Caco-2 (cell line): ENCODE results near the gene SCML1. TPM values are rescaled to one million over a fixed set of nuclear protein-coding genes. Genes with fewer than 3 reads are reported as not detected.

Experiments
- BruUV-seq: library from RNA; stranded (reverse); fragments of 400-500 nt; replicated peaks from 2 replicates; lab custom pipeline; 2021; lab: Mats Ljungman, UMichigan
- CTCF ChIA-PET: fragments of 300-600 bp; sonication (Branson Sonifier 250); formaldehyde crosslinking; loops from one replicate; lab custom pipeline; 2022; ENCODE audit warnings: antibody characterized with exemption; lab: Charles Lee
- POLR2A ChIA-PET: fragments of 300-600 bp; sonication (Branson Sonifier 250); formaldehyde crosslinking; loops from one replicate; lab custom pipeline; 2022; ENCODE audit warnings: antibody characterized with exemption; lab: Charles Lee
- DNase-seq, 2 experiments: peaks; one replicate each; pipeline versions ENCODE4 v3.0.0 to v3.0.0-alpha.2; 2020 to 2022
- H3K27me3 ChIP-seq: replicated peaks from 2 replicates; pipeline ENCODE4 v1.6.0; 2011; ENCODE audit warnings: low read length; ENCODE audit not compliant: control insufficient read depth, insufficient read depth
- H3K36me3 ChIP-seq: 2 replicates; pipeline ENCODE4 v1.5.1; 2011; ENCODE audit warnings: low read length; ENCODE audit not compliant: control insufficient read depth, insufficient read depth
- H3K4me1 ChIP-seq: fragments of 250-450 bp; sonication (Bioruptor Pico); 2 replicates; pipeline ENCODE4 v1.5.1; 2020; ENCODE audit warnings: mild to moderate bottlenecking
- H3K4me3 ChIP-seq: 2 replicates; pipeline ENCODE4 v1.5.1; 2011; ENCODE audit warnings: low read depth, mild to moderate bottlenecking, control low read depth, low read length
- H3K9me3 ChIP-seq: fragments of 250-450 bp; sonication (Bioruptor Pico); 2 replicates; pipeline ENCODE4 v1.5.1; 2020; ENCODE audit warnings: mild to moderate bottlenecking, moderate library complexity
- H3K27ac Mint-ChIP-seq: one replicate; pipeline ENCODE4 v1.8.0; 2022; ENCODE audit warnings: mixed read lengths; ENCODE audit not compliant: unreplicated experiment
- H3K27me3 Mint-ChIP-seq: one replicate; pipeline ENCODE4 v1.8.0; 2022; ENCODE audit warnings: mixed read lengths; ENCODE audit not compliant: insufficient read depth, unreplicated experiment
- H3K36me3 Mint-ChIP-seq: one replicate; pipeline ENCODE4 v1.8.0; 2022; ENCODE audit warnings: mild to moderate bottlenecking, mixed read lengths; ENCODE audit not compliant: insufficient read depth, unreplicated experiment
- H3K4me1 Mint-ChIP-seq: one replicate; pipeline ENCODE4 v1.8.0; 2022; ENCODE audit warnings: low read depth, mixed read lengths; ENCODE audit not compliant: unreplicated experiment
- H3K4me3 Mint-ChIP-seq: one replicate; pipeline ENCODE4 v1.8.0; 2022; ENCODE audit warnings: mild to moderate bottlenecking, moderate library complexity, mixed read lengths; ENCODE audit not compliant: unreplicated experiment
- H3K9me3 Mint-ChIP-seq: one replicate; pipeline ENCODE4 v1.8.0; 2022; ENCODE audit warnings: mixed read lengths; ENCODE audit not compliant: unreplicated experiment
- CTCF ChIP-seq, 2 experiments: fragments of 200-600 bp in 1 of 2; IDR thresholded peaks; 1 replicate in 1 of 2; 2 replicates in 1 of 2; pipeline versions ENCODE4 v1.5.1 to v1.8.0; 2011 to 2022; ENCODE audit warnings: antibody characterized with exemption in 1 of 2, control low read depth in 1 of 2, inconsistent platforms in 1 of 2, low read depth in 1 of 2, low read length in 1 of 2, mild to moderate bottlenecking in 1 of 2, moderate library complexity in 1 of 2; ENCODE audit not compliant: insufficient read depth in 1 of 2, severe bottlenecking in 1 of 2, unreplicated experiment in 1 of 2
- intact Hi-C: fragments of 100-400 bp; cut with micrococcal nuclease; formaldehyde crosslinking; loops from one replicate; pipeline ENCODE4 v1.10.0; 2022; ENCODE audit not compliant: unreplicated experiment
- total RNA-seq: library from RNA; stranded (reverse); gene quantifications from 2 replicates; pipeline ENCODE4 v1.2.3, GENCODE V29; 2022

SCML1 gene
- total RNA-seq, 1 experiment from 2014 or later, result 16.4 TPM

DNA sequence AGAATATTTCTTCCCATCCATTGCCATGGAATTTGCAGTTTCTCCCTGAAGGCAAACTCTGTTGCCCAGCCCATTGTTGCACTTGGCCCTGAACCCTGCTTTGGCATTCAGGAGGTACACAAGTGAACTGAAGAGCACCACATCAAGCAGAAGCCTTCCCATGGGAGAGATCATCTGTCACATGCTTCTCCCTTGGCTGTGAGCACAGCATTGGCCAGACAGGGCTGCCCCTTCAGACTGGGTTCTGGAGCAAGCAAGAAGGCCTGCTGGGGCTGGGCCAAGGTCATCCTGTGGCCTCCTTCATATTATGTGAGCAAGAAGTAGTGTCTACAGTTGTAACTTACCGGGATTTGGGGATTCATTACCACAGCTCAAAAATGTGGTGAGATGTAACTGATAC is 22.7 kb downstream of the SCML1 start:
- H3K4me3 ChIP-seq, result no peak overlapping the region
- intact Hi-C loops, result no loop called here
- H3K36me3 ChIP-seq, result no peaks in the 10 kb centered on the region
- Mint-ChIP-seq H3K27me3 (no peaks in the 10 kb centered on the region), H3K4me3 (no peak overlapping the region), H3K4me1 (no peaks in the 10 kb centered on the region), H3K27ac (no peak overlapping the region), H3K36me3 (no peaks in the 10 kb centered on the region), H3K9me3 (no peaks in the 10 kb centered on the region)
- no peaks in the 10 kb centered on the region for H3K9me3 ChIP-seq
- POLR2A ChIA-PET, result no interaction called here
- no peaks in the 10 kb centered on the region for H3K27me3 ChIP-seq
- CTCF ChIA-PET, result no interaction called here
- DNase-seq, result no peak
- H3K4me1 ChIP-seq, result no peaks in the 10 kb centered on the region
- no TSS peak for BruUV-seq
- TF ChIP-seq CTCF (IDR thresholded peaks at IDR 0.05; ENCODE audit: insufficient read depth in 1 of 2, low read depth in 1 of 2, low read length in 1 of 2, severe bottlenecking in 1 of 2, unreplicated experiment in 1 of 2), result no peak

DNA sequence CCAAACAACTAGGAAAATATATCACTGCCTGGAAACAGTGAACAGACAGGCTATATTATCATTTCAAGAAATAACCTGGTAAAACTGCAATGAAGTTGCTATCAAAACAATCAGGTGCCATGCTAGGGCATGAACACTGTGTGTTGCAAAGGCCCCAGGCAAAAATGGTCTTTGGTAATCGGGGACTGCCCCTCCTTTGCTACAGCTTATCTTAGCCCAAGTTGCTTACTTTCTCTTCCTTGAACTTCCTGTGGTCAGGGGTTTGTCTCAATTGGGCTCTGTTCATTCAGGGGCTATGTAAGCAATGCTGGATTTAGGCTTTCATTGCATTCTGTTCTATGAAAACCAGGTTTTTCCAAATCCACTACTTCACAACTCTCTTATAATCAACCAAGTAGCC is 30.4 kb downstream of the SCML1 start:
- no peak for TF ChIP-seq CTCF (IDR thresholded peaks at IDR 0.05; ENCODE audit: insufficient read depth in 1 of 2, low read depth in 1 of 2, low read length in 1 of 2, severe bottlenecking in 1 of 2, unreplicated experiment in 1 of 2)
- Mint-ChIP-seq H3K27me3 (no peaks in the 10 kb centered on the region), H3K9me3 (no peaks in the 10 kb centered on the region), H3K27ac (no peak overlapping the region), H3K36me3 (no peaks in the 10 kb centered on the region), H3K4me3 (no peak overlapping the region), H3K4me1 (no peaks in the 10 kb centered on the region)
- Histone ChIP-seq H3K4me1 (no peaks in the 10 kb centered on the region), H3K9me3 (no peaks in the 10 kb centered on the region), H3K4me3 (no peak overlapping the region), H3K36me3 (no peaks in the 10 kb centered on the region), H3K27me3 (no peaks in the 10 kb centered on the region)
- intact Hi-C loops, result no loop called here
- DNase-seq, result no peak
- ChIA-PET POLR2A (no interaction called here), CTCF (no interaction called here)
- no TSS peak for BruUV-seq

DNA sequence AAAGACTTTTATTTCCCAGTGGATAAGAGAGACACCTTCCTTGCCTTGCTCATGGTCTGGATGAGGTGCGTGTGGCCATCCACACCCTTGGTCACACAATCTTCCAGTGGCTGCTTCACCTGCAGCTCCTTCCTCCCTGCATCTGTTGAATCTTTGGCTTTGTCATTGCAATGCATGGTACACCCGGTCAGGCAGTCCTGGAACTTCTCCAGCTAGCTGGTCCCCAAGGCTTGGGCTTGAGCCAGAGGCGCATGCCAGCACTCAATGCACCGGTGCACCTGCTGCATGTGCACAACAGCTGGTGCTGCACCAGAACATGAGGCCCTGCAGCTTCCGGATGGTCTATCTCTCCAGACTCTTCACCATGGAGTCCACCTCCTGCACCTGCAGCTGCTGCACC is 31.7 kb downstream of the SCML1 start:
- no peak for DNase-seq
- H3K4me1 ChIP-seq, result no peaks in the 10 kb centered on the region
- POLR2A ChIA-PET, result no interaction called here
- no peaks in the 10 kb centered on the region for H3K36me3 ChIP-seq
- Mint-ChIP-seq H3K36me3 (no peaks in the 10 kb centered on the region), H3K27me3 (no peaks in the 10 kb centered on the region), H3K4me3 (no peak overlapping the region), H3K9me3 (no peaks in the 10 kb centered on the region), H3K27ac (no peak overlapping the region), H3K4me1 (no peaks in the 10 kb centered on the region)
- H3K9me3 ChIP-seq, result no peaks in the 10 kb centered on the region
- H3K4me3 ChIP-seq, result no peak overlapping the region
- BruUV-seq, result no TSS peak
- intact Hi-C loops, result no loop called here
- TF ChIP-seq CTCF (IDR thresholded peaks at IDR 0.05; ENCODE audit: insufficient read depth in 1 of 2, low read depth in 1 of 2, low read length in 1 of 2, severe bottlenecking in 1 of 2, unreplicated experiment in 1 of 2), result no peak
- CTCF ChIA-PET, result no interaction called here
- no peaks in the 10 kb centered on the region; the same call in 1 of the 2 replicates for H3K27me3 ChIP-seq
